Forelimb muscle (tissue), 1 donor: ENCODE data around the gene ARMC3. TPM values are rescaled to one million over a fixed set of nuclear protein-coding genes. Genes with fewer than 3 reads are reported as not detected.

ENCODE experiments used
- DNase-seq: peaks from one replicate; pipeline ENCODE4 v3.0.0-alpha.2; 2013; ENCODE audit warnings: low read depth
- polyA plus RNA-seq: library from polyadenylated mRNA; unstranded; fragments of 120-200 nt; gene quantifications from one replicate; pipeline ENCODE4 v1.2.1, GENCODE V29; 2013; ENCODE audit not compliant: insufficient read length

Gene ARMC3
- polyA plus RNA-seq, 1 donor, result not detected

DNA sequence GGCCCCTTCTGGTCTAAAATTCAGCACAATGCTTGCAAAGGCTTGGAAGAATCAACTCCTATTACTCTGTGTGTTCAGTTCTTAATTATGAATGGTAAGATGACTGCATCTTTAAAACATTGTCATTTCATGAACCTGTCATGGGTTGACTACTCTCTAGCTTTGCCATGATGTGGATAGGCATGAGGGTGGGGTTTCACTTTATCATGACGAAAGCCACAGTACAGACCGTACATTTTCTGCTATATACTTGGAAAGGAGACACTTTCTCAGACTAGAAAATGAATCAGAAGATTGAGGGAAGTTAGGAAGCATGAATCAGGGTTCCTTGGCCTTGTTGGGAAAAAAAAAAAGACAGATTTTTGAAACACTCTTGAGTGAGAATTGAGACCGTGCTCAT is 147.8 kb downstream of the ARMC3 start:
- DNase-seq, result no peak

DNA sequence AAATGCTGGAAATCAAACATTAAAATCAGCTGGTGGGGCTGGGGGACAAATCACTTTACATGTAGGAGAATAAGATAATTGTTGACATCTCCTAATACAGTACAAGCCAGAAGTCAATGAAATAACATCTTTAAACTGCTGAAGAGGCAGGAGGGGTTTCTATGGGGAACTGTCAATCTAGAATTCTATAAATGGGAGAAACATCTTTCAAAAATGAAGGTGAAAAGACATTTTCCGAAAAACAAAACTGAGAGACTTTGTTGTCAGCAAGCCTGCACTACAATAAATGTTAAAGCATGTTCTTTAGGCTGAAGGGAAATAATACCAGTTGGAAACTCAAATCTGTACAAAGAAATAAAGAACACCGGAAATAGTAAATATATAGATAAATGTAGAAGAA is 150.3 kb downstream of the ARMC3 start:
- DNase-seq, result no peak

DNA sequence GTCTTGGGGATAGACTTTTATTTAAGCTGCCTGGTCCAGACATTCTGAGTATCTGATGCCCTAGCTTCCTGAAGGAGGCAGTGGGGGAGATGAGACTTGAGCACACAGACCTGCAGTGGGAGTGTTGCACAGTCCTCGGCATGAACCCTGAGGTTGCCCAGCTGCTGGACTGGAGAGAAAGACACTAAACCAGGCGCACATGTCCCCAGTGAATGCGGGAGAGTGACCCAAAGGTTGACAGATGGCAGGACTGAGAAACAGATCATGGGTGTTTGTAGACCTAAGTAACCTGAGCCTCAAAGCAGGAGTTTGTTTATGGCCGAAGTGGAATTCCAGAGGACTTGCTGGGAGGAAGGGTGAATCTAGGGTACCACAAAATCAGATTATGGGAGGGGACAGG is 151.8 kb downstream of the ARMC3 start:
- no peak for DNase-seq

DNA sequence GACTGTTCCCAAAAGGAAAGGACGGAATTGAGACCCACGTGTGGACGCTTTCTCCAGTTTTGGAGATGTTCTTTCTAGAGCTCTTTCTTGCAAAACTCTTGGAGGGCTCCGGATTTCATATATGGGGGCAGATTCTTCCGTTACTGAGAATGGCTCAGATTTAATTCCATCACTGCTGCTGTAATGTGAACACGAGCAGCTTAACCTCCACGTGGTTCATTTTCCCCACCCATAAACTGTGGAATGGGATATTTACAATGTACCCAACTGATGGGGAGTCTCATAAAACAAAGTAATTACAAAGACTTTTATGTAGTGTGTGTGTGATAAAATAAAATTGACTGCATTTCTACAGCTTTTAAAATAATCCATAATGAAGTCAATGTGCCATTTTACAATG is 152.4 kb downstream of the ARMC3 start:
- no peak for DNase-seq

DNA sequence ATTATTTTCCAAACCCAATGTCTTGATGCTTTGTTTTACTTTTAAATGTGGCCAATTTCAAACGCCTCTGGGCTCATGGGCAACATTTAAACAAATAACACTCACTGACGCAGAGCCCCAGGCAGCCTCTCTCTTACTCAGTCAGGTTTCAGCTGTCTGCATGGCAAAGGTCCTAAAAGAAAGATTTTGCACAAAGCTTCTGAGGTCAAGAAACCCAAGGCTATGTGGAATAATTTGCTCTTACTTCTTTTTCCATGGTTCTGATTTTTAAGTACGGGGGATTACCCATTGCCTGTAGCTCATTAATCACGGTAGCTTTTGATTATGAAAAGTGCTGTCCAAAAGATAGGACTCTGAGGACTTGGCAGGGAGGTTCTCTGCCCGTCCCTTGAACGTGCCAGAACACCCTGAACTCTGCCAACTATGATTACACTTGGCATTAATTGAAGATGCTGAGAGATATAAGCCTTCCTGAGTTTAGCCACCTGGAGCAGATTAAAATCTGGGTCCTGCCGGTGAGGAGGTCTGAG is 153.4 kb downstream of the ARMC3 start:
- DNase-seq, result no peak

DNA sequence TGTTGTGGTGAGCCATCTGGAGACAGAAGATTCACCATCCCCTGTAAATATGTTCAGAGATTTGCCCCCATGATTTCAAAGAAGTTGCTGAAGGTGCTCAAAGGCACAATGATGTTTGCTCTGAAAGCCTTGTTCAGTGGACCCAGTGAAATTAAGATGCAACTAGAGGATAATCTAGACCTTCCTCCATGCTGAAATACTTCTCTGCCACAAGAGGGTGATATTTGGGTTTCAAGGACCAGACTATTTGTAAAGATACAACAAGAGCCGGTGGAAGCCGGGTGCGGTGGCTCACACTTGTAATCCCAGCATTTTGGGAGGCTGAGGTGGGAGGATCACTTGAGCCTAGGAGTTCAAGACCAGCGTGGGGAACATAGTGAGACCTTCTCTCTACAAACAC is 154.0 kb downstream of the ARMC3 start:
- no peak for DNase-seq

Other genes starting within 250 kb of the ARMC3 start
- 17.3 TPM for gene PIP4K2A, start 213.5 kb upstream of the ARMC3 start, polyA plus RNA-seq
- 58.8 TPM for gene MSRB2, start 167.5 kb downstream of the ARMC3 start, polyA plus RNA-seq